Fibroblast of the aortic adventitia (primary cell): ENCODE data around the gene MEGF11. TPM values are rescaled to one million over a fixed set of nuclear protein-coding genes. Genes with fewer than 3 reads are reported as not detected.

Experiments
- DNase-seq: peaks from one replicate; pipeline ENCODE4 v3.0.0-alpha.2; 2010; ENCODE audit warnings: low read depth
- H3K4me3 ChIP-seq: 2 replicates; pipeline ENCODE4 v1.5.1; 2011; ENCODE audit warnings: low read depth, mild to moderate bottlenecking, control low read depth, low read length, moderate library complexity
- CTCF ChIP-seq: IDR thresholded peaks from 2 replicates; pipeline ENCODE4 v1.5.1; 2011; ENCODE audit warnings: mild to moderate bottlenecking, low read length, control low read depth, inconsistent platforms; ENCODE audit not compliant: insufficient read depth
- total RNA-seq: library from RNA; depleted of rRNA; stranded (reverse); fragments of >200 nt; gene quantifications from 2 replicates; pipeline ENCODE4 v1.2.3, GENCODE V29; 2012; ENCODE audit warnings: low replicate concordance

Gene MEGF11
- total RNA-seq, 1 donor = 0.36 TPM

DNA sequence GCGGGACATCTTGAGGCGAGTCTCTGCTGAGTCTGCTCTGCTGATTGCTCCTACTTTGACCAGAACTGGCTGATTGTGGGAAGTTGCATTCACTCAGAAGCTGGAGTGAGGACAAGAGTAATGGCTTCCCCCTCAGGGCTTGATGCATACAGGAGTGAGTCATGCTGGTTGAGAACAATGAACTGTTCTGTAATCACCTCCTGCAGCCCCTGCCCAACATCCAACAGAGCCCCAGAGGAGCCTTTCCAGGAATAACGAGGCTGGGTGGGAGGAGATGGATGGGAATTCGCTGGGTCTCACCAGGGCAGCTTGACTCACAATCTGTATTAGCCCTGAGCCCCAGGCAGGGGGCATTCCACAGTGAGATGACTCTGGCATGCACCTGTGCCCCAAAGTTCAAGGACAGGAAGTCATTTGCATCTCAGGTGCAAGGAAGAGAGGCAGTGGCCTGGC is 299.2 kb downstream of the MEGF11 start:
- TF ChIP-seq CTCF = no peak
- no peak overlapping the region for H3K4me3 ChIP-seq
- peak; percentile 74 for DNase-seq

DNA sequence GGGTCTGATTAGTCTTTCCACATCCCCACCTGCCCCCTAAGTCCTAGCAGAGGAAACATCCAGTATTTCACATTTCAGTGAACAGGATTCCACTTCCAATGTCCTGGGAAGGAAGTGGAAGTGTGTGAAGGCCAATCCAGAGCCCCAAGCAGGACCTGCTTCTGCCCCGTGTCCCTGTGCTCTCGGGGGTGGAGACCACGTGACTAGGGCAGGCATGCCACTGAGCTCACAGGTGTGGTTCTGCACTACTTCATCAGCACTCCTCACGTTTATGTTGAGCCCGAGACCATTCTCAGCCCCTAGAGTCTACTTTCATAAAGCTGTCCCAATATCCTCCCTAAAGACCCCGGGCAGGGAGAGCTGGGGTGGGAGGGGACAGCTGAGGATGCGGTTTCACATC is 299.9 kb downstream of the MEGF11 start:
- no peak overlapping the region for H3K4me3 ChIP-seq
- no peak for TF ChIP-seq CTCF
- DNase-seq = no peak

- DNase-seq = peak; percentile 77
- no peak for TF ChIP-seq CTCF
- no peak overlapping the region for H3K4me3 ChIP-seq
Observed at GRCh38 chr15:65952391-65953053, 301.0 kb downstream of the MEGF11 start.

GRCh38 chr15:65951007-65951406 is 302.5 kb downstream of the MEGF11 start:
- TF ChIP-seq CTCF = no peak
- no peak overlapping the region for H3K4me3 ChIP-seq
- DNase-seq = no peak

DNA sequence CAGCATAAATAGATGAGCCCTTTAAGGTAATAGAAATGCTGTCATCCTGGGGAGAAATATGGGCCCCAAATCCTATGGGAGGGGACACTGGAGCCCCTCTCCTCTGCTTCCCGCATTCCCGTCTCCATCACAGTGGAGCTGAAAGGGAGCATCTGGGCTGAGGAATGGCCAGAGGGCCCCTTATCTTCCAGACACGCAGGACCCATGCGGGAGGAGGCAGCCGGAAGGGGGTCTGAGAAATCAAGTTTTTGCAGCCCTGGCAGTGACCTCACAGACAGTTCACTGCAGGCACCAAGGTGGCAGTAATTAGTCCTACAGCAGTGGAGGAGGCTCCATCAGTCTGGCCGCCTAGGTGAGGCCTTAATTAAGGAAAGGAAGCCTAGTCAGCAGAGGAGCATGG is 304.1 kb downstream of the MEGF11 start:
- DNase-seq = no peak
- H3K4me3 ChIP-seq = no peak overlapping the region
- no peak for TF ChIP-seq CTCF

DNA sequence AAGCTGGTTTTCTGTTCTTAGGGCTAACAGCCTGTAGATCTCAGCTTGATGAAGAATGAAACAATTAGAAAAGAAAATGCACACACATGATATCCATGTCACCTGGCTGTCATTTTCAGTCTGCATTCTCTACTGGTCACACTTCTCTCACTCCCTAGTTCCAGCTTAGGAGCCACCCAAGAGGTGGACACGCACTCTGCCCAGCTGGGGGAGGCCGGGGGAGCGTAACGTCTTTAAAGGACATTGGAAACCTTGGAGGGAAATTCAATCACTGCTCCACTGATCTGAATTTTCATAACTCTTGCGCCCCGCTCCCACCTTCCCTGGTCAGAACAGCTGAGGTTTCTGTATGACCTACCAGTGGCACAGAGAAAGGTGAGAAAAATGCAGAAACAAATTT is 304.5 kb downstream of the MEGF11 start:
- DNase-seq = no peak
- no peak for TF ChIP-seq CTCF
- H3K4me3 ChIP-seq = no peak overlapping the region

DNA sequence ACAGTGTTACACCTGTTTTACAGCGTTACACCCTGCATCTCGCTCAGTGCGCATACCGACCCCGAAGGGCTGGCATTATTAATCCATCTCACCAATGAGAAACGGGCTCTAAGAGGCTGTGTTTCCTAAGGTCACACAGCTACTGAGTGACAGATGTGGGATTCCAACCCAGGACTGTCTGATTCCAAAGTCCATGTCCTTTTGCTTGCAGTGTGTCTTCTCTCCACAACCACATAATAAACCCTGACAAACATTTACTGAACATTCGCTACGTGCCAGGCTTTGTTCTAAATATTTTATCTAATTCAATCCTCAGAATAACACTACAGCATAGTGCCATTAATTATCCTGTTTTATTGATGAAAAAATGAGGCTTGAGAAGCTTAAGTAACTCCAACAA is 305.2 kb downstream of the MEGF11 start:
- no peak for TF ChIP-seq CTCF
- DNase-seq = no peak
- H3K4me3 ChIP-seq = no peak overlapping the region
